Karpas-422 (cell line): Measurements from ENCODE around the gene TMEM120A. TPM values are rescaled to one million over a fixed set of nuclear protein-coding genes. Genes with fewer than 3 reads are reported as not detected.
A peak's percentile ranks its signal among the peaks of the same experiment; 100 is the strongest.

Source experiments
- DNase-seq: peaks from one replicate; pipeline ENCODE4 v3.0.0-alpha.2; 2015
- H2AFZ ChIP-seq: fragments of 200-600 bp; sonication (generic); 2 replicates; pipeline ENCODE4 v1.6.1; 2014; ENCODE audit warnings: antibody characterized with exemption, low read length, mixed read lengths
- H3K27ac ChIP-seq: fragments of 200-600 bp; sonication (generic); 2 replicates; pipeline ENCODE4 v1.5.1; 2014; ENCODE audit warnings: mild to moderate bottlenecking, low read length, moderate library complexity
- H3K27me3 ChIP-seq: fragments of 200-600 bp; sonication (generic); 2 replicates; pipeline ENCODE4 v1.6.1; 2014; ENCODE audit warnings: low read length, mixed read lengths
- H3K36me3 ChIP-seq: fragments of 200-600 bp; sonication (generic); 2 replicates; pipeline ENCODE4 v1.6.1; 2014; ENCODE audit warnings: low read length, mixed read lengths; ENCODE audit not compliant: insufficient read depth
- H3K4me1 ChIP-seq: fragments of 200-600 bp; sonication (generic); 2 replicates; pipeline ENCODE4 v1.6.1; 2014; ENCODE audit warnings: mild to moderate bottlenecking, low read length, mixed read lengths
- H3K4me2 ChIP-seq: fragments of 200-600 bp; sonication (generic); 2 replicates; pipeline ENCODE4 v1.6.1; 2014; ENCODE audit warnings: low read length, low read depth, mild to moderate bottlenecking; ENCODE audit not compliant: poor library complexity, severe bottlenecking
- H3K4me3 ChIP-seq: fragments of 200-600 bp; sonication (generic); 2 replicates; pipeline ENCODE4 v1.5.1; 2014; ENCODE audit warnings: mild to moderate bottlenecking, antibody characterized with exemption, low read length, mixed read lengths
- H3K79me2 ChIP-seq: fragments of 200-600 bp; sonication (generic); 2 replicates; pipeline ENCODE4 v1.6.1; 2014; ENCODE audit warnings: mild to moderate bottlenecking, low read length, mixed read lengths
- H3K9ac ChIP-seq: fragments of 200-600 bp; sonication (generic); 2 replicates; pipeline ENCODE4 v1.6.0; 2014; ENCODE audit warnings: low read length
- H3K9me2 ChIP-seq: fragments of 200-600 bp; sonication (generic), shearing (Covaris generic); replicated peaks from 2 replicates; pipeline ENCODE4 v1.6.0; 2014; ENCODE audit warnings: mild to moderate bottlenecking, low read length, moderate library complexity; ENCODE audit not compliant: insufficient read depth
- H3K9me3 ChIP-seq: fragments of 300-700, 200-600 bp; sonication (generic); 2 replicates; pipeline ENCODE4 v1.6.1; 2014; ENCODE audit warnings: low read length, mixed read lengths
- H4K20me1 ChIP-seq: fragments of 200-600 bp; sonication (generic); 2 replicates; pipeline ENCODE4 v1.6.1; 2014; ENCODE audit warnings: mild to moderate bottlenecking, antibody characterized with exemption, low read length, low read depth; ENCODE audit not compliant: insufficient read depth
- total RNA-seq: library from RNA; depleted of rRNA; stranded (reverse); fragments of >200 nt; shearing (Covaris generic); gene quantifications from 2 replicates; pipeline ENCODE4 v1.2.3, GENCODE V29; 2014; ENCODE audit warnings: low replicate concordance

TMEM120A gene
- total RNA-seq, 1 experiment from 2014 or later, result 35.6 TPM

DNA sequence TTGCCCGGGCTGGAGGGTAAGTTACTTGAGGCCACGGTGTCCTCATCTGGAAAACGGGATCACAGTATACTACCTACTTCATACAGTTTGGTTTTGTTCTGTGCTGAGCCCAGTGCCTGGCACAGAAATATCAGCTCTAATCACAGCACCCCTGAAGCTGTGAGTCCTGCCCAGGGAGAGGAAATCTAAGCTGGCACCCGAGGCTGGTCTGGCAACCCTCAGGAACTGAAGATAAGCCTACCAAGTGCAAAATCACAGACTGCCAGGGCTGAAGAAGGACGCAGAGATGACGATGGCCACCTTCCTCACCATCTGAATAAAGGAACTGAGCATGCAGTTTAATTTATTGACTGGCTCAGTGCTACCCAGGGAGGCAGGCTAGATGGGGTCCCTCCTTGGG lies 7.7 kb upstream of the TMEM120A start:
- Histone ChIP-seq H4K20me1 (no peaks in the 10 kb centered on the region), H3K4me3 (no peak overlapping the region), H3K9me2 (no peaks in the 10 kb centered on the region), H3K4me2 (no peak overlapping the region), H3K9ac (no peak overlapping the region), H3K27ac (no peak overlapping the region), H3K79me2 (no peaks in the 10 kb centered on the region), H3K27me3 (no peaks in the 10 kb centered on the region), H2AFZ (no peak overlapping the region), H3K36me3 (0 out of 2 replicates have a peak, but pooled peaks cover 3% of the 10 kb centered on the region), H3K4me1 (no peaks in the 10 kb centered on the region), H3K9me3 (no peaks in the 10 kb centered on the region)
- no peak for DNase-seq

DNA sequence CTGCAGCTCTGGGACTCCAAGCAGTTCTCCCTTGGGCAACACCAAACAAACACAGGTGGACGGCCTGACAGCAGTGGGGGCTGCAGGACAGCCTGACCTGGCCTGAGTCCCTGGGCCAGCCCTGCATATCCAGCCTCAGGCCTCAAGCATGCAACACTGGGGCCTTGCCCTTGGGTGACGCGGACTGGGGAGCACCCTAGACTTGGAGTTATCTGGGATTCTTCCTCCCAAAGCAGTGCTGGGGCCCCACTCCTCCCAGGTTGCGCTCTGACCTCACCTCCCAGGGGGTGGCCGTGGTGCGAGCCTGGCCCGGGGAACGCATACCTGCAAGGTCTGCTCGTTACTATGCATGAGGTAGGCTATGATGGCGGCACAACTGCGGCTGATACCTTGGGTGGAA lies 6.2 kb upstream of the TMEM120A start:
- no peaks in the 10 kb centered on the region for H3K9me2 ChIP-seq
- 0 out of 2 replicates have a peak, but pooled peaks cover 3% of the 10 kb centered on the region for H3K36me3 ChIP-seq
- no peaks in the 10 kb centered on the region for H3K4me1 ChIP-seq
- DNase-seq, result no peak
- no peak overlapping the region for H3K4me2 ChIP-seq
- H2AFZ ChIP-seq, result no peak overlapping the region
- no peak overlapping the region for H3K4me3 ChIP-seq
- no peaks in the 10 kb centered on the region for H3K27me3 ChIP-seq
- no peaks in the 10 kb centered on the region for H3K79me2 ChIP-seq
- H3K9ac ChIP-seq, result no peak overlapping the region
- H3K27ac ChIP-seq, result no peak overlapping the region
- no peaks in the 10 kb centered on the region for H3K9me3 ChIP-seq
- H4K20me1 ChIP-seq, result no peaks in the 10 kb centered on the region

DNA sequence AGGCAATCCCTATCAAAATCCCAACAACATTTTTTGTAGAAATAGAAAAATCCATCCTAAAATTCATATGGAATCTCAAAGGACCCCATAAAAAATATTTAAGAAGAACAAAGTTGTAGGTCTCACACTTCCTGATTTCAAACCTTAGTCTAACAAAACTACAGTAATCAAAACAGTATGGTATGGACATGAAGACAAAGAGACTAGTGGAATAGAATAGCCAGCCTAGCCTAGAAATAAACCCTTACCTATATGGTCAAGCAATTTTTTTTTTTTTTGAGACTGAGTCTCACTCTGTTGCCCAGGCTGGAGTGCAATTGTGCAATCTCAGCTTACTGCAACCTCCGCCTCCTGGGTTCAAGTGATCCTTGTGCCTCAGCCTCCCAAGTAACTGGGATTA lies 3.6 kb upstream of the TMEM120A start:
- Histone ChIP-seq H3K4me2 (no peak overlapping the region), H3K36me3 (no peaks in the 10 kb centered on the region), H3K9me2 (no peaks in the 10 kb centered on the region), H3K27me3 (no peaks in the 10 kb centered on the region), H3K79me2 (peaks cover 8% of the 10 kb centered on the region), H3K9ac (no peak overlapping the region), H4K20me1 (no peaks in the 10 kb centered on the region), H3K4me1 (peaks cover 12% of the 10 kb centered on the region), H2AFZ (no peak overlapping the region), H3K27ac (no peak overlapping the region), H3K9me3 (no peaks in the 10 kb centered on the region), H3K4me3 (no peak overlapping the region)
- DNase-seq, result no peak

DNA sequence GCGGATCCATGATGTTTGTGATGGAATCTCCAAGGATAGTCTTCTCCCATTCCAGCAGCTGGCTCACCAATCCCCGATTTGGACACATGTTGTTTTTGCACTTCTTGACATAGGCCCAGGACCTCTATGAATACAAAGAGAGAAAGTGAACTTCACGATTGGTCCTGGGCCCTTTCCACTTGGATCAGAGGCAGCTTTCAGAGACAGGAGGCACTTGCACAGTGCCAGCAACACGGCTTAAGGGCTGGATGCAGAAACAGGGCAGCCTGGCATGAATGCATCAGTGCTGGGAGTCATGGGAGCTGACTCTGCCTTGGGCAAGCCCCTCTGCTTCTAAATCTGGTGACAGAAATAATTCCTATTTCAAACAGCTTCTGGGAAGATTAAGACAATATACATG lies 2.1 kb upstream of the TMEM120A start:
- no peak for DNase-seq
- no peaks in the 10 kb centered on the region for H3K27me3 ChIP-seq
- peaks cover 12% of the 10 kb centered on the region for H3K4me1 ChIP-seq
- H3K79me2 ChIP-seq, result peaks cover 8% of the 10 kb centered on the region
- H3K9me2 ChIP-seq, result no peaks in the 10 kb centered on the region
- H2AFZ ChIP-seq, result no peak overlapping the region
- no peaks in the 10 kb centered on the region for H3K9me3 ChIP-seq
- no peaks in the 10 kb centered on the region for H3K36me3 ChIP-seq
- no peak overlapping the region for H3K4me2 ChIP-seq
- H3K9ac ChIP-seq, result no peak overlapping the region
- H3K4me3 ChIP-seq, result no peak overlapping the region
- no peaks in the 10 kb centered on the region for H4K20me1 ChIP-seq
- H3K27ac ChIP-seq, result no peak overlapping the region

DNA sequence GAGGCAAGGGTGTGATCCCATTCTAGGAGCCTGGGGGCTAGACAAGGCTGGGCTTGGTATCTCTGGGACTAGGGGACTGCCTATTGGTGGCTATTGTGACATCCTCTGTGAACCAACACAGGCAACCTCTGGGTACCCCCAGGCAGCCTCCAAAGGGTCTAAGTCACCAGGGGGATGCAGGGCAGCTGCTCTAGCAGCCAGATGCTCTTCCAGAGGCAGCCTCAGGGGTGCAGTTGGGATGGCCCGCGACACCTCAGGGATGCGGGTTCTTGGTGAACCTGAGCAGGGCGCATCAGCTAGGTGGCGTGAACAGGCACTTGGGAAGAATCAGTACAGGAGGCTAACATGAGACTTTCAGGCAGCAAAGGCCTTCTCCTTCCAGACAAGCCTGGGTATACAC lies 1.6 kb upstream of the TMEM120A start:
- no peak overlapping the region for H3K27ac ChIP-seq
- H2AFZ ChIP-seq, result no peak overlapping the region
- H3K36me3 ChIP-seq, result no peaks in the 10 kb centered on the region
- no peaks in the 10 kb centered on the region for H4K20me1 ChIP-seq
- H3K27me3 ChIP-seq, result no peaks in the 10 kb centered on the region
- peaks cover 8% of the 10 kb centered on the region for H3K79me2 ChIP-seq
- H3K9me3 ChIP-seq, result no peaks in the 10 kb centered on the region
- H3K4me1 ChIP-seq, result peaks cover 12% of the 10 kb centered on the region
- no peak overlapping the region for H3K4me2 ChIP-seq
- no peak overlapping the region for H3K9ac ChIP-seq
- H3K9me2 ChIP-seq, result no peaks in the 10 kb centered on the region
- DNase-seq, result no peak
- no peak overlapping the region for H3K4me3 ChIP-seq

DNA sequence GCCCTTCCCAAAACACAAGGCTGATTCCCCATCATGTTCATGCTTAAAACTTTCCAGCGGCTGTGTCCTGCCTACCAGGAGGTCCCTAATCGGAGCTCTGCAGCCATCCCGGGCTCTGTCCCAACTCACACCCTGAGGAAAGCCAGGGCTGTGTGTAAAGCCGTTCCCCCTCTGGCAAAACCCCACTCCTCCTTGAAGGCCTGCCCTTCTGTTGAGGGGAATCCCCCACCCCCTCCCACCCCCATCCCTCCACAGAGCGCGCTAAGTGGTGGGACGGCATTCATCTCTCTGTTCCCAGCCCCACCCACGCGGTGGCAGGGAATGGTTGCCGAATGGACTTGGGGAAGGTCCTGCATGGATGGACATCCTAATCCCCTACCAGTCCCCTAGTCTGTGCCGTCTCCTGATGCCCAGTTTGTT lies 667 bp upstream of the TMEM120A start:
- peaks cover 12% of the 10 kb centered on the region for H3K4me1 ChIP-seq
- H3K9me2 ChIP-seq, result no peaks in the 10 kb centered on the region
- H3K27me3 ChIP-seq, result no peaks in the 10 kb centered on the region
- H3K27ac ChIP-seq, result no peak overlapping the region
- no peaks in the 10 kb centered on the region for H3K36me3 ChIP-seq
- no peaks in the 10 kb centered on the region for H3K9me3 ChIP-seq
- no peaks in the 10 kb centered on the region for H4K20me1 ChIP-seq
- H3K4me2 ChIP-seq, result peak overlapping the region; percentile 98
- H2AFZ ChIP-seq, result 0 out of 2 replicates have a peak overlapping the region, but pooled peaks have one; percentile 4
- H3K79me2 ChIP-seq, result peaks cover 8% of the 10 kb centered on the region
- no peak for DNase-seq
- peak overlapping the region; percentile 98 for H3K4me3 ChIP-seq
- H3K9ac ChIP-seq, result peak overlapping the region; percentile 85

DNA sequence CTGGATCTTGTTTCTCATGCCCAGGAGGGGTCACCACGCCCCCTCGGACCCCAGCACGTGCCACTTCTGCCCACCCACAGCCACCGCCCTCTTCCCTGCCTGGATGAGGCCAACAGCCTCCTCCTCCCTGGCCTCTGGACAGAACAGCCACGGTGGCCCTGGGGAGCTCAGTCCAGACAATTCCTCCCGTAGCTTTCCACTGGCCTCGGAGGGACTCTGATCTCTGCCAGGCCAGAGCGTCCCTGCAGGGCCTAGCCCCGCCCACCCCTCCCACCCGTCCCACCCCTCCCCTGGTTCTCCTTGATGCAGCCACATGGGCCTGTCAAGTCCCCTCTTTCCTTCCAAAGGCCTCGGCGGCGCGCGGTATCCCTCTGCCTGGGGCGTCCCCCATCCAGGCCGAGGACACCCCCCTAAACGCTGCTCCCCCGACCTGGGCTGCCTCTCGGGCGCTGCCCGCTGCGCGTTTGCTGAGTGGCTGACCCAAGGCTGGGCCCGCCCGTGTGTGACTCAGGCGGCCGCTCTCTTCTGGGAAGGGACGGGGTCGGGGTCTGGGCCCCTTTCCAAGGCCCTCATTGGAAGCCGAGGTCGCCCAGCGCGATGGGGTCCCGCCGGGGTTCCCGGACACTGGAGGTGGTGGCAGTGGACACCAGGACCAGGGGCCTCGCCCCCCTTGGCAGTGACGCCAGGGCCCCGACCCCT lies 557 bp downstream of the TMEM120A start:
- H3K9ac ChIP-seq, result peak overlapping the region; percentile 85
- H3K27ac ChIP-seq, result no peak overlapping the region
- peaks cover 8% of the 10 kb centered on the region for H3K79me2 ChIP-seq
- H2AFZ ChIP-seq, result peak overlapping the region; percentile 85
- no peaks in the 10 kb centered on the region for H3K36me3 ChIP-seq
- DNase-seq, result peak; percentile 60
- no peaks in the 10 kb centered on the region for H3K27me3 ChIP-seq
- peak overlapping the region; percentile 98 for H3K4me3 ChIP-seq
- H3K9me2 ChIP-seq, result no peaks in the 10 kb centered on the region
- no peaks in the 10 kb centered on the region for H3K9me3 ChIP-seq
- peak overlapping the region; percentile 98 for H3K4me2 ChIP-seq
- H3K4me1 ChIP-seq, result peaks cover 12% of the 10 kb centered on the region
- no peaks in the 10 kb centered on the region for H4K20me1 ChIP-seq

DNA sequence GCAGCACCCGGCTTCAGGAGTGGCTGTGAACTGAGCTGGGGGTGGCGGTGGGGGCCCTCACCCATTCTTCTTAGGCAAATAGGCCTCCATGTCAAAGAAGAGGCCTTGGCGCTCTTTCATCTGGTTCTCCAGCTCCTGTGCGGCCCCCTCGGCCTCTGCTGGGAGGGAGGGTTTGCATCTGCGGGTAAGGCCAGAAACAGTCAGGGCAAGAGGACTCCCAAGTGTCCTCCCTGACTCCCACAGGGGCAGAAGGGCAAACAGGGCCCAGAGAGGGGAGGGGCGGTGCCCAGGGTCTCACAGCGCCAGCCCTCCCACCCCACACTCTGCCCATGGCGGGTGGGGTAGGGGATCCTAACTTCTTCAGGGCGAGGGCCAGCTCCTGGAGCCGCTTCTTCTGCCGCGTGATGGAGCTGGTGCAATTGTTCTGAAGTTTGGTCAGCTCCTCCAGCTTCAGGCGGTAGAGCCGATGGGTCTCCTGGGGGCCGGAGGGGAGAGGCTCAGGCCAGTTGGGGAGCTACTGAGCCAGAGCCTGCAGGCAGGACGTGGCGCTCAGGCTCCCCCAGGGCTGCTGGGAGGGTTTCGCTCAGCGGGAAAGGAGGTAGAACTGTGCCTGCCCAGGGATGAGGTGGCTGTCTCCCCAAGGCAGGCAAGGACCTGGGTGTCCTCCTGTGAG lies 2.2 kb downstream of the TMEM120A start:
- Histone ChIP-seq H3K36me3 (no peaks in the 10 kb centered on the region), H3K9ac (no peak overlapping the region), H3K27ac (no peak overlapping the region), H3K4me2 (no peak overlapping the region), H4K20me1 (no peaks in the 10 kb centered on the region), H2AFZ (no peak overlapping the region), H3K9me2 (no peaks in the 10 kb centered on the region), H3K79me2 (peaks cover 8% of the 10 kb centered on the region), H3K4me3 (no peak overlapping the region), H3K27me3 (no peaks in the 10 kb centered on the region), H3K4me1 (peaks cover 12% of the 10 kb centered on the region), H3K9me3 (no peaks in the 10 kb centered on the region)
- no peak for DNase-seq
